Stimulated activated CD8-positive, alpha-beta memory T cell treated with anti-CD3 and anti-CD28 coated beads, Interleukin-7, amount 100 ng/mL, for 4 hours (primary cell): ENCODE results near the gene LY6G6C.
"Not testable (repeated sequence)": the region's sequence is repeated elsewhere in the genome, so short reads cannot be mapped to it uniquely, and the experiment has no call there.

Experiments used
- DNase-seq, 2 donors: peaks; one replicate each; pipeline ENCODE4 v3.0.0-alpha.2; 2020; ENCODE audit warnings: low read depth in 2 of 2

LY6G6C gene

GRCh38 chr6:31727034-31727716 lies 5.6 kb upstream of the LY6G6C start:
- no peak for DNase-seq

- no peak for DNase-seq
These were observed 4.2 kb upstream of the LY6G6C start for GRCh38 chr6:31725502-31726350.

DNA sequence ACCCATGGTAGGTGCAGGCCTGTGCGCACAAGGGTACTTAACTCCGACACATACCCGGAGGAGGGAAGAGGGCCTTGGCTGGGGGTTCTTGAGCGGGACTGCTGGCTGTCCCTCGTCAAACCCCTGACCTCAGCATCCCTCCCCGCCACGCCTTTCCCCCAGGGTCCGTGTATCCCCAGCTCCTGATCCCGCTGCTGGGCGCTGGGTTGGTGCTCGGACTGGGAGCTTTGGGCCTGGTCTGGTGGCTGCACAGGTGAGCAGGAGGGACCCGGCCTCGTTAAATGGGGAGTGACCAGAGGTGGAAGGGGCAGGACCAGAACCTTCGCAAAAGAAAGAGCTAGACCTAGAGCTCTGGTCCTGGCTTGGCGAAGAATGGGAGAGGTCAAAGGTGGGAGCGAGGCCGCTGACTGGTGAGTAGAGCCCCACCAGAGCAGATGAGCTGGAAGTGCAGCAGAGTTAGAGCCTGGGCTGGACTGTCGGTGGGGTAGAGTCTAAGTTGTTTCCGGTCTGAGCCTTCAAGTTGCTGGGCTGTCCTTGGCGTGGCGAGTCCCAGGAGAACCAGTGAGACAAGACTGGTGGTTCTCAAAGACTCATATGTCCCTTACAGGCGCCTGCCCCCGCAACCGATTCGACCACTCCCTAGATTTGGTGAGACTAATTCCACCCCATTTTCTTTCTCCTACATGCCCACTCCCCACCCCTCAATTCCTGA lies 2.6 kb upstream of the LY6G6C start:
- no peak for DNase-seq

- no peak for DNase-seq
These were observed 1.9 kb upstream of the LY6G6C start, which contains the start of gene MPIG6B for GRCh38 chr6:31723245-31723979. Gene MPIG6B (plus strand): TSS chr6:31723373. CDS start chr6:31723384, 11 bp downstream.

DNA sequence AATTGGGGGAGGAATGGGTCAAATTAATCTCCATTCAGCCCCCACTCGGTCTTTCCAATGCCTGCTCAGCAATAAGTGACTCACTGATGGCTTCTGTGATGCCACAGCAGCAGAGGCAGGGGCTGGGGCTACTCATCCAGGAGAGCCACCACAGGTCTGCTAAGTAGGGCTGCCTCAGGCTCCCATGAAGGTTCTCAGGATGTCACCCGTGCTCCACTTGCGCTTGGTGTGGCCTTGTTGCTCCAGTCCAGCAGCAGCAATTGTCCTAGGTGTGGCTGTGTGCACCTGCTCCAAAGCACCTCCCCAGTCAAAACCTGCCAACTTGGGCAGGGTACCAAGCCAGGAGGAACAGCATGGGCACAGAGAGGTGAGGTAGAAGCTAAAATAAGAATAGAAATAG lies 627 bp upstream of the LY6G6C start:
- no peak for DNase-seq

DNA sequence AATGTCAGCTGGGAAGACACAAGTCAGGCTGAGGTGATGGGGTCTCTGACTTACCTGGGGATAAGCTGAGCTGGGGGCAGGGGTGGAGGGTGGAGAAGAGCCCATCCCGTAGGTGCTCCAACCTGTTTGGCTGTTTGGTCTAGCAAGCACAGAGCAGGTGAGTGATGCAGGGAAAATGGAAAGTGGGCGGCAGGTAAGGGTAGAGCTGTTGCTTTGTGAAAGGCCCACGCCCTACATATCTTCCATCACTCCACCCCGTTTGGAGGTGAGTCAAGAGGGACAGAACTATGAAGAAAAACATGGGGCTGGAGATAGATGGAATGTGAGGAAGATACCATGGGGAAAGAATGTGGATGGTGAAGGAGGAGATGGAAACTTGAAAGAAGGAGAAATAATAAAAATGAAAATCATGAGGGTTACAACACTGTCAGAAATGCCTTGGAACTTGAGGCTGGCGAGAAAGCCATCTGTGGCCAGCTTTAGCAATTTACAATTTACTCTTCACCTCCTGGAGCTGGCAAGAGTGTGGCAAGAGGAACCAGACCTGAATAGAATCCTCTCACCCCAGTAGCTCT lies 1.3 kb downstream of the LY6G6C start:
- DNase-seq: no peak

GRCh38 chr6:31719001-31719400 lies 2.5 kb downstream of the LY6G6C start:
- no peak for DNase-seq

GRCh38 chr6:31718265-31718664 lies 3.3 kb downstream of the LY6G6C start:
- DNase-seq: no peak

GRCh38 chr6:31717499-31718222 lies 3.9 kb downstream of the LY6G6C start:
- DNase-seq: no peak

GRCh38 chr6:31715022-31715958 lies 6.3 kb downstream of the LY6G6C start, which contains the start of gene LY6G6D:
Gene LY6G6D (plus strand): TSS chr6:31715348. CDS start chr6:31715356, 8 bp downstream.
- no peak for DNase-seq

DNA sequence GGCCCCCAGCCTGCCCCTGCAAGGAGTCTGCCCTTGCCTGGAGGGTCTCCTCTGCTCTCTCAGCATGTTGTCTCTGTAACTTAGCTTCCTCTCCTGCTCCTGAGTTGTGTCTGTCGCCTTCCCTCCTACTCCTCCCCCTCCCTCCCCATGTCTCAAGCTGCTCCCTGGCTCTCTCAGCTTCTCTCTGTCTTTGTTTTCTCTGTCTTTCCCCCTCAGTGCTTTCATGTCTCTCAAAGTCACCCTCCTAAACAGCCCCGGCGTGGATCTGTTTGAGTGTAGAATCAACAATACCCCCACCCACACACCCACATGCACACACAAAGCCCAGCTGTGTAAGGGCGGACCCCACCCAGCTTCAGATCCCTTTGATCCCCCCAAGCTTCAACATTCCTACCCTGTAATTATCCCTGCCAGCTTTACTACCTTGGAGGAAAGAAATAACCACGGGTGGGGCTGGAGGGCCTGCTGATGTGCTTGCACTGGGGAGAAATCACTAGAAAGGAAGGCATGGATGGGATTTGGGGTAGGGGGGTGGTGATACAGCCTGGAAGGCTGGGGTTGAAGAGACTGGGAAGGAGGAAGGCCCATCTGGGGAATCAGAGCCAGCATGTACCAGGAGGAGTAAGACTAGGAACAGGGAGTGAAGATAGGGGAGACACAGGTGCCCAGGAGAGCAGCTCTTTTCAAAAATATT lies 7.4 kb downstream of the LY6G6C start:
- DNase-seq: no peak

DNA sequence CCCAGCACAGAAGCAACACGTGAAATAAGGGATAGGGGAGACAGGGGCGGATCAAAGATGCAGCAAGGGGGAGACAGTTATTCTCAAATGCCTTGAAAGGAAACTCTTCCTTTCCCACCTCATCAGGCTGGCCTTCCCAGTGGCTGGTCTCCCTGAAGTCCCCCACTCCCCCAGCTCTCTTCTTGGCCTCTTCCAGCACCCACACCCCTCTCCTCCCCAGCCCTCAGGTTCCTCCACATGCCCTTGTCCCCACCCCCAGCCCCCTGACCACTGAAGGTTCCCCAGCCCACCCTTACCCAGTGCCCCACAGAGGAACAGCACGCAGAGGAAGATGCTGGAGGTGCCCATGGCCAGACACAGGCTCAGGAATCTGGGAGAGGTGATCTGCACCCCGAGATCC lies 8.1 kb downstream of the LY6G6C start:
- DNase-seq: no peak

DNA sequence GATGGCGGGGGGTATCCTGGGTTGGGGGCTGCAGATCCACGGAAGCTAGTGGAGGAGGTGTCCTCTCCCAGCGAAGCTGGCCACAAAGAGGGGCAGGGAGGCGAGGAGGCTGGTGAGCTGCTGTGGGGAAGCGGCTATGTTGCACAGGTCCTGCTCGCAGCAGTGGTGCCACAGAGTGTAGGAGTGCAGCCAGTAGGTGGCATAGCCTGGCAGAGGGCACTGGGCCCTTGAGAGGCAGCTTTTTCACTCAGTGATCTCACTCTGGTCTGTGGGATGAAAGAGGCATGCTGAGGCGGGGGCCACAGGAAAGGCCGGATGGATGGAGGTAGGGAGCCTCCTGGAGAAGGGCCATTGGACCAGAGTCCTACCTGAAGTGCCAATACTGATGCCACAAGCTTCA lies 9.2 kb downstream of the LY6G6C start:
- DNase-seq: no peak

- no peak for DNase-seq
These were observed 10.3 kb downstream of the LY6G6C start for GRCh38 chr6:31711233-31711632.

DNA sequence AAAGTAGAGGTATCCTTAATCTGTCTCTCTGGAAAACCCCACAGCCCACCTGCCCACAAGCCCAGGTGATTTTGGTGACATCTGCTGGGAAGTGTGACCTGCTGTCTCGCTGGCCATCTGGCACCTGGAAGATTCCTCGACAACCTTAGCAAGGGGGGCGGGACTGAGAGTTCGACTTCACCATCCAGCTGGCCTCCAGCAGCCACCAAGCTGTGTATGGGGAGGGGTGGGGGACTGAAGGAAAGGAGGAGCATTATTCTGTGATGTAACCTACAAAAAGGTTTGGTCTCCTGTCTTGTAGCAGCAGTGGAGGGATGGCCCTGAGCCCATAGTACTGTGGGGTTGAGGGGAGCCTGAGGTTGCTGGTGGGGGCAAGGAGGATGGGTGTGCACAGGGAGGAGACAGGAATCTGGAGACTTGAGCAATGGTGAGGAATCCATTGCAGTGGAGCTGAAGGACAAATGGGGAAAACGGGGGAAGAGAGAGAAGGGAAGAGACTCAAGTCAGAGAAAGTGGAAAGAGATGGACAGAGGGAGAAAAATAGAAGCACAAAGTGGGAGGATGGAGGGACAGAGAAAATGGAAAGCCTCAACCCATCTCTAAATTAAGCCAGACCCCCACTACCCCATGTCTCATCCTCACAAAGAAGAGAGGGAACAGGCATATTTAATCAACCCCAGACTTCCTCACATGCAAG lies 10.9 kb downstream of the LY6G6C start:
- no peak for DNase-seq

DNA sequence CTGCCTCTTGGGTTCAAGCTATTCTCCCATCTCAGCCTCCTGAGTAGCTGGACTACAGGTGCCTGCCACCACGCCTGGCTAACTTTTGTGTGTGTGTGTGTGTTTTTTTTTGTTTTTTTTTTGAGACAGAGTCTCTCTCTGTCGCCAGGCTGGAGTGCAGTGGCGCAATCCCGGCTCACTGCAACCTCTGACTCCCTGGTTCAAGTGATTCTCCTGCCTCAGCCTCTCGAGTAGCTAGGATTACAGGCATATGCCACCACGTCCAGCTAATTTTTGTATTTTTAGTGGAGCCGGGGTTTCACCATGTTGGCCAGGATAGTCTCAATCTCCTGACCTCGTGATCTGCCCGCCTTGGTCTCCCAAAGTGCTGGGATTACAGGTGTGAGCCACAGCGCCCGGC lies 12.4 kb downstream of the LY6G6C start:
- DNase-seq: not testable (repeated sequence)

DNA sequence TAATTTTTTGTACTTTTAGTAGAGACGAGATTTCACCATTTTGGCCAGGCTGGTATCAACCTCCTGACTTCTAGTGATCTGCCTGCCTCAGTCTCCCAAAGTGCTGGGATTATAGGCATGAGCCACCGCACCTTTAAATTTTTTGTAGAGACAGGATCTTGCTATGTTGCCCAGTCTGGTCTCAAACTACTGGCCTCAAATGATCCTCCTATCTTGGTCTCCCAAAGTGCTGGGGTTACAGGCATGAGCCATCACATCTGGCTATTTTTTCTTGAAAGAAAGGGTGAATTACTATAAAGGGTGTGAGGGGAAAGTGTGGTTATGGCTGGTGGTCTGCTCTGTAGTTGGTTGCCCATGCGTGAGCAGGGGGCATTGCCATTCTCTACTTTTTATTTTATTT lies 13.3 kb downstream of the LY6G6C start:
- DNase-seq: no peak

GRCh38 chr6:31707701-31708100 lies 13.8 kb downstream of the LY6G6C start:
- no peak for DNase-seq
